OCI-LY1 (cell line): Measurements from ENCODE around the gene MCTP2.

Experiments
- H2AFZ ChIP-seq: fragments of 200-600 bp; sonication (generic), shearing (Covaris generic); 2 replicates; pipeline ENCODE4 v1.6.0; 2014; ENCODE audit warnings: antibody characterized with exemption, mild to moderate bottlenecking, low read length
- H3F3A ChIP-seq: fragments of 200-600 bp; sonication (generic), shearing (Covaris generic); 2 replicates; pipeline ENCODE4 v1.6.0; 2014; ENCODE audit warnings: mild to moderate bottlenecking, antibody characterized with exemption, low read length, moderate library complexity; ENCODE audit not compliant: insufficient read depth
- H3K27ac ChIP-seq: fragments of 200-600 bp; sonication (generic); 2 replicates; pipeline ENCODE4 v1.5.1; 2014; ENCODE audit warnings: low read length, mixed run types, mild to moderate bottlenecking, low read depth; ENCODE audit not compliant: poor library complexity, severe bottlenecking
- H3K27me3 ChIP-seq: fragments of 200-600 bp; sonication (generic); 2 replicates; pipeline ENCODE4 v1.6.0; 2014; ENCODE audit warnings: antibody characterized with exemption, mild to moderate bottlenecking, low read length, moderate library complexity; ENCODE audit not compliant: insufficient read depth
- H3K36me3 ChIP-seq: fragments of 200-600 bp; sonication (generic); 2 replicates; pipeline ENCODE4 v1.6.1; 2014; ENCODE audit warnings: mild to moderate bottlenecking, antibody characterized with exemption, low read length, moderate library complexity, mixed read lengths; ENCODE audit not compliant: insufficient read depth
- H3K4me1 ChIP-seq: fragments of 200-600 bp; sonication (generic); 2 replicates; pipeline ENCODE4 v1.5.1; 2014; ENCODE audit warnings: mild to moderate bottlenecking, low read length, moderate library complexity; ENCODE audit not compliant: insufficient read depth, severe bottlenecking
- H3K4me2 ChIP-seq: fragments of 200-600 bp; sonication (generic), shearing (Covaris generic); 2 replicates; pipeline ENCODE4 v1.6.1; 2014; ENCODE audit warnings: low read length
- H3K4me3 ChIP-seq: fragments of 200-600 bp; sonication (generic); 2 replicates; pipeline ENCODE4 v1.5.1; 2014; ENCODE audit warnings: low read length, low read depth, mild to moderate bottlenecking, mixed read lengths; ENCODE audit not compliant: poor library complexity, severe bottlenecking
- H3K79me2 ChIP-seq: fragments of 200-600 bp; shearing (Covaris generic); 2 replicates; pipeline ENCODE4 v1.6.1; 2016; ENCODE audit warnings: mixed run types, low read length, mixed read lengths; ENCODE audit not compliant: insufficient read depth
- H3K9ac ChIP-seq: fragments of 200-600 bp; sonication (generic), shearing (Covaris generic); 2 replicates; pipeline ENCODE4 v1.6.1; 2014; ENCODE audit warnings: mild to moderate bottlenecking, low read length, mixed read lengths
- H3K9me2 ChIP-seq: fragments of 200-600 bp; sonication (generic), shearing (Covaris generic); 2 replicates; pipeline ENCODE4 v1.6.1; 2014; ENCODE audit warnings: low read depth, mild to moderate bottlenecking, low read length, mixed read lengths
- H3K9me3 ChIP-seq: fragments of 200-600 bp; shearing (Covaris generic); 2 replicates; pipeline ENCODE4 v1.6.1; 2014; ENCODE audit warnings: low read length, mixed read lengths
- H4K20me1 ChIP-seq: fragments of 200-600 bp; sonication (generic), shearing (Covaris generic); 2 replicates; pipeline ENCODE4 v1.6.0; 2016; ENCODE audit warnings: mild to moderate bottlenecking, low read length; ENCODE audit not compliant: insufficient read depth
- EZH2 ChIP-seq: fragments of 200-600 bp; sonication (generic), shearing (Covaris generic); IDR thresholded peaks from 2 replicates; pipeline ENCODE4 v1.8.0; 2017; ENCODE audit warnings: borderline replicate concordance, mixed run types, mild to moderate bottlenecking, antibody characterized with exemption, low read length, moderate library complexity, mixed read lengths
- TF ChIP-seq, protein P1 (sequence below): fragments of 200-600 bp; sonication (generic), shearing (Covaris generic); IDR thresholded peaks from 2 replicates; pipeline ENCODE4 v1.5.1; 2017; ENCODE audit warnings: mild to moderate bottlenecking, antibody characterized with exemption, low read length, moderate library complexity, mixed read lengths

The MCTP2 gene

DNA sequence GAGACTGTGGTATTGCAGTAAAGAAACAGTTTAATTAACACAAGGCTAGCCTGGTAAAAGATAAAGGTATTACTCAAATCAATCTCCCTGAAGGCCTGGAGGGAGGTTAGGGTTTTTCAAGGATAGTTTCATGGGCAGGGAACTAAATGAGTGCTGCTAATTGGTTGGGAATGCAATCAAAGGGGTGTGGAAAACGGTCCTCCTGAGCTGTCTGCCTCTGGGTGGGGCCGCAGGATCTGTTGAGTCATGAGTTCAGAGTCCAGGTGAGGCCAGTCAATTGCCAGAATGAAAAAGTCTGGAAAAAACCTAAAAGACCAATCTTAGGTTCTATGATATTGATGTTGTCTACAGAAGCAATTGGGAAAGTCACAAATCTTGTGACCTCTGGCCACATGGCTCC lies 293.2 kb downstream of the MCTP2 start:
- H3K9me3 ChIP-seq: no peaks in the 10 kb centered on the region
- no peaks in the 10 kb centered on the region for H3K79me2 ChIP-seq
- no peaks in the 10 kb centered on the region for H3K27me3 ChIP-seq
- no peak overlapping the region for H3K4me3 ChIP-seq
- no peaks in the 10 kb centered on the region for H3K36me3 ChIP-seq
- TF ChIP-seq EZH2: no peak
- TF ChIP-seq, protein P1, sequence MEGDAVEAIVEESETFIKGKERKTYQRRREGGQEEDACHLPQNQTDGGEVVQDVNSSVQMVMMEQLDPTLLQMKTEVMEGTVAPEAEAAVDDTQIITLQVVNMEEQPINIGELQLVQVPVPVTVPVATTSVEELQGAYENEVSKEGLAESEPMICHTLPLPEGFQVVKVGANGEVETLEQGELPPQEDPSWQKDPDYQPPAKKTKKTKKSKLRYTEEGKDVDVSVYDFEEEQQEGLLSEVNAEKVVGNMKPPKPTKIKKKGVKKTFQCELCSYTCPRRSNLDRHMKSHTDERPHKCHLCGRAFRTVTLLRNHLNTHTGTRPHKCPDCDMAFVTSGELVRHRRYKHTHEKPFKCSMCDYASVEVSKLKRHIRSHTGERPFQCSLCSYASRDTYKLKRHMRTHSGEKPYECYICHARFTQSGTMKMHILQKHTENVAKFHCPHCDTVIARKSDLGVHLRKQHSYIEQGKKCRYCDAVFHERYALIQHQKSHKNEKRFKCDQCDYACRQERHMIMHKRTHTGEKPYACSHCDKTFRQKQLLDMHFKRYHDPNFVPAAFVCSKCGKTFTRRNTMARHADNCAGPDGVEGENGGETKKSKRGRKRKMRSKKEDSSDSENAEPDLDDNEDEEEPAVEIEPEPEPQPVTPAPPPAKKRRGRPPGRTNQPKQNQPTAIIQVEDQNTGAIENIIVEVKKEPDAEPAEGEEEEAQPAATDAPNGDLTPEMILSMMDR: no peak
- no peak overlapping the region for H2AFZ ChIP-seq
- no peak overlapping the region for H3K27ac ChIP-seq
- no peaks in the 10 kb centered on the region for H3F3A ChIP-seq
- no peaks in the 10 kb centered on the region for H3K9me2 ChIP-seq
- H3K4me1 ChIP-seq: no peaks in the 10 kb centered on the region
- H4K20me1 ChIP-seq: no peaks in the 10 kb centered on the region
- no peak overlapping the region for H3K4me2 ChIP-seq
- no peak overlapping the region for H3K9ac ChIP-seq

DNA sequence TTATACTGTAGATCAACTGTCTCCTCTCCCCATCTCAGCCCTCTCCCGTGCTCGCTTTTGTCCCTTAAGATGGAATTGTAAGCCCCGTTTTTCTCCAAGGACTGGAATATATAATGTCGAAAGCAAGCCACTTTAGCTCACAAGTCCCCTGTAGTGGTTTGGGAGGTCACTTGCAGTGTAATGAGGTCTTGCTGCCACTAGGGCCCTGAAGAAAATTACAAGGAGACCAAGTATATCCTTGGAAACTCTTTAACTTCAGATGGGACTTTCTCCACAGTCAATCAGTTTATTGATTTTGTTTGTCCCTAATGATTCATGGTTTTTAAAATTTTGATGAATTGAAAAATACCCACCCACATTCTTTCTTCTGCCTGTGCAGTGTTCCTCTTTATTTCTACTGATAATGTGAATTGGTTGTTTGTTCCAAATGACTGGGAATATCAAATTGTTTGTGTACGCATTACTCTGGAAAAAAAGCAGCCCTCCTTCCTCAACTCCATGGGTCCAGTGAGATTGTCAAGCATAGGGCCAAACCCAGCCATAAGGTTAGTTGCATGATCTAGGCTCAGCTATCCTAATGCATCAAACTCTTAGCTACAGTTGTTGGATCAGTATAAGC lies 294.8 kb downstream of the MCTP2 start:
- no peaks in the 10 kb centered on the region for H4K20me1 ChIP-seq
- H2AFZ ChIP-seq: no peak overlapping the region
- H3K4me1 ChIP-seq: no peaks in the 10 kb centered on the region
- no peaks in the 10 kb centered on the region for H3K27me3 ChIP-seq
- no peak overlapping the region for H3K9ac ChIP-seq
- no peaks in the 10 kb centered on the region for H3K36me3 ChIP-seq
- no peak overlapping the region for H3K4me3 ChIP-seq
- H3K27ac ChIP-seq: no peak overlapping the region
- no peaks in the 10 kb centered on the region for H3K79me2 ChIP-seq
- H3K4me2 ChIP-seq: no peak overlapping the region
- H3F3A ChIP-seq: no peaks in the 10 kb centered on the region
- no peak for TF ChIP-seq EZH2
- TF ChIP-seq, protein P1: peak; percentile 58
- H3K9me2 ChIP-seq: no peaks in the 10 kb centered on the region
- H3K9me3 ChIP-seq: no peaks in the 10 kb centered on the region

DNA sequence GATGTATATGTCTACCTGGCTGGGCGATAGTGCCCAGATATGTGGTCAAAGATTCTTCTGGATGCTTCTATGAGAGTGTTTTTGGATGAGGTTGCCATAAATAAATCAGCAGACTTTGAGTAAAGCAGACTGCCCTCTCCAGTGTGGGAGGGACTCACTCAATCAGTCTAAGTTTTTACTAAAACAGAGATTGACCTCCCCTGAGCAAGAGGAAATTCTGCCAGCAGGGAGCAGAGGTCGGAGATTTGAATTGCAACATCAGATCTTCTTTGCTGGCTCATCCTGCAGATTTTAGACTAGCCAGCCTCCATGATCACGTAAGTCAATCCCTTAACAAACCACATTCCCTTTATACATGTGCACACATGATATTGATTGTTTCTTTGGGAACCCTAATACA lies 300.9 kb downstream of the MCTP2 start:
- Histone ChIP-seq H3K4me2 (no peak overlapping the region), H3K9ac (no peak overlapping the region), H3K27ac (no peak overlapping the region), H3K27me3 (no peaks in the 10 kb centered on the region), H3K9me3 (no peaks in the 10 kb centered on the region), H3K4me3 (no peak overlapping the region), H3K79me2 (no peaks in the 10 kb centered on the region), H4K20me1 (no peaks in the 10 kb centered on the region), H3K9me2 (no peaks in the 10 kb centered on the region), H3F3A (no peaks in the 10 kb centered on the region), H3K36me3 (no peaks in the 10 kb centered on the region), H3K4me1 (no peaks in the 10 kb centered on the region), H2AFZ (no peak overlapping the region)
- no peak for TF ChIP-seq EZH2
